NCI-H748 (cell line): ENCODE results near the gene JAK1.
"Not testable (repeated sequence)": the region's sequence is repeated elsewhere in the genome, so short reads cannot be mapped to it uniquely, and the experiment has no call there.

Experiments used
- DNase-seq: peaks from one replicate; lab custom pipeline; 2025; ENCODE audit not compliant: unreplicated experiment; lab: John Stamatoyannopoulos, UW

JAK1 gene

DNA sequence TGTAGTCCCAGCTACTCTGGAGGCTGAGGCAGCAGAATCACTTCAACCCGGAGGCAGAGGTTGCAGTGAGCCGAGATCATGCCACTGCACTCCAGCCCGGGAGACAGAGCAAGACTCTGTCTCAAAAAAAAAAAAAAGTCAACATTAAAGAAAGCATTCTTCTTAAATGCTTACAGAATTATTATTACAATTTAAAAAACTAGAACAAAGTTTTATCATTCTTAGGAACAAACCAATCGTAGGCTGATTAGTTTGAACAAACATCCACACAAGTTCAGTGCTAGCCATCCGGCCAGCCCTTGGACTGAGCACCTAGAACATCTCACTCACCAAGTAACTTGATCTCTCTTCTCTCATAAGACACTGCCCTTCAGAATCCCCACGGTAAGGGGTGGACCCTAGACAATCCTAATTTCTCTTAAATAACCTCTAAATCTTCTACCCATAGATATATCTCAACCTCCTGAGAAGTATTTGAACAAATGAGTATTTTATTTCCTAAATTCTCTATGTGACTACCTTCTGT, 16.0 kb downstream of the JAK1 start:
- no peak for DNase-seq

DNA sequence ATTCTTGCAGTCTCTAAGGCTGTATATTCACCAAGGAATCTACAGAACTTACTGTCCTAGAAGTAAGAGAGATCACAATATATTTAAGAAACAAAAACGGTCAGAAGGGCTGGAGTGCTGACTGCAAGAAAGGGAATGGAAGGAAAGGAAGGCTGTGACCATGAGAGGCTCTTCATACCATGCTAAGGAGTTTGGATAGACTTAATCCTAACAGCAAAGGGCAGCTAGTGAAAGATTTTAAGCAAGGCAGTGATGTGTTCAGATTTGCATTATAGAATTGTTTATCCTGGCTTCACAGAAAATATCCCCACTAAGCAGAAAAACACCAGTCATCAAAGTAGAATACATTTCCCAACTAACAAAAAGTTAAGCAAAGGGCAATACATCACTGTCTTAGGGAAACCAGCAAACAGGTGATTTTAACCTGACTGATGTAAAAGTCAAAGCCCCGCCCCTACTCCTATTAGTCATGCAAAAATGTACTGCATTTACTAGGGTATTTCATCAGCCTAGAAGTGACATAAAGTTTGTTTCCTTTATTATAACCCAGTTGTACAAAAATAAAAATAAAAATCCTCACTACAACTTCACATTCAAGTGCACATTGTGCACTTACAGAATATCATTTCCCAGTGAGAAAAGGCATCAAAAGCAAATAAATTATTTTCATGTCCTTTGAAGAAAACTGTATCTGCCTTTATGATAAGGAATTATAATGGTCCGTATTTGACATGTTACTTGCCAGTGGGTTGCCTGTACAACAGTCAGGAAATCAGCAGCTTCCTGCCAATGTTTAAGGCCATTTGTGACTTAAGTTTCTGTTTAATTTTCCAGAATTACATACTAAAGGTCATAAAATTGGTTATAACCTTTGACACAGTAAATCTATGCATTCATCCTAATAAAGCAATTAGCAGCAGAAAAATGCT, 17.2 kb downstream of the JAK1 start:
- no peak for DNase-seq

DNA sequence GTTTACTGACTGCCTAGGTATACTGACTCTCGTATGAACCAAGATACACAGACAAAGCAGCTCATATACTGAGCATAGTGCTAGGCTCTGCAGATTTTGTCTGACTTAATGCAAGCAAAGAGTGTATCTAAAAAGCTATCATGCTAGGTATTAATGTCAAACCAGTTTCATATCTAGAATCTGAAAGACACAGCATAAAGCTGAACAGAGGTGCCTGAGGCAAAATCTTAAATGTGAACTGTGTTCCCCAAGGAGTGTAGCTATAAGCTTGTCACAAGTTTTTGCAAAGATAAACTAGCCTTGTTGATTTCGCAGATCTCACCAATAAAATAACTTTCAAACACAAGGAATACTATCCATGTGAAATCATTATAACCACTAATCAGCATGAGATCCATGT, 18.1 kb downstream of the JAK1 start:
- DNase-seq, result no peak

DNA sequence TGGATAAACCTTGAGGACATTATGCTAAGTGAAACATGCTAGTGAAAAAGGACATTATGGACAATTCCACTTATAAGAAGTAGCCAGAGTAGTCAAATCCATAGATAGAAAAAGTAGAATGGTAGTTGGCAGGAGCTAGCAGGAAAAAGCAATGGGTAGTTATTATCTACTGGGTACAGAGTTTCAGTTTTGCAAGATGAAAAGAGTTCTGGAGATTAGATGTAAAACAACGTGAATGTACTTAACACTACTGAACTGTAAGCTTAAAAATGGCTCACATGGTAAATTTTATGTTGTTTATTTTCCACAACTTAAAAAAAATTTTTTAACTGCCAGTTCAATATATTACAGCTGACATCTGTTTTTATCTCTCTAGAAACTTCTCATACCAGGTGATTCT, 19.4 kb downstream of the JAK1 start:
- no peak for DNase-seq

- DNase-seq, result no peak
Observed at GRCh38 chr1:64944913-64945312, 21.4 kb downstream of the JAK1 start.

DNA sequence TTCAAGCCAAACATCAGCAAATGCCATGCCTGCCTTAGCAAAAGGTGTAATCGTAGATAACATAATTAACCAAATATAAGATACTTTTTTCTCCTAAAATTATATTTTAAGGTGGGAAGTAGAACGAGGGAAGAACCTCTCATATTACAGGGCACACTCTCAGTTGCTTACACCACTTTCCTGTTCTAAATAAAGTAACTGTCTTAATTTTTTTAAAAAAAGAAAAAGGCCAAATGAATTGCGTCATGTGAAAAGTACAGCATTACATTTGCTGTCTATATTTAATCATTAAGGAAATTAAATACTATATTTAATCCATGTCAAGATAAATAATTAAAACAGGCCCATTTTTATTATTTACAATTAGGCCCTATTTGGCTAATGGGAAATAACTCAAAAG, 23.7 kb downstream of the JAK1 start:
- no peak for DNase-seq

GRCh38 chr1:64942118-64942517, 24.2 kb downstream of the JAK1 start:
- no peak for DNase-seq

- DNase-seq, result no peak
Observed at GRCh38 chr1:64941461-64942117, 24.8 kb downstream of the JAK1 start.

- DNase-seq, result peak; percentile 15
Observed at GRCh38 chr1:64940025-64940424, 26.3 kb downstream of the JAK1 start.

- no peak for DNase-seq
Observed at GRCh38 chr1:64938991-64939390, 27.4 kb downstream of the JAK1 start.

DNA sequence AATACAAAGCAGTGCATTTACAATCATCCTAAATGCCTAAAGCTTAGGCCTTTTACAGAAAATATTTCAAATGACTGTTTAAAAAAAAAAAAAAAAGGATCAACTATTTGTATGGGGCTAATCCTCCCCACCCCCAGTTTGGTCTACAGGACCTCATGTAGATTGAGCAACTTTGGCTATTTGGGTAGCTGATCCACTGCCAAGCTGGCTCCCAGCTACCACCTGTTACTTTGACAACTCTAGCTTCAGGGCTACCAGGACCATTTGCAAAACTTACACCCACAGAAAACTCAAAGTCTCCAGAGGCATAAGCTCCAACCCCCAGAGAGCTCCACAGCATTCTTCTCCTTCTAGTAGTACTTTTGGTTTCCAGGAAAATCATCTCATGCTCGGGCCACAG, 29.4 kb downstream of the JAK1 start:
- no peak for DNase-seq

- no peak for DNase-seq
Observed at GRCh38 chr1:64935551-64936155, 30.7 kb downstream of the JAK1 start.

DNA sequence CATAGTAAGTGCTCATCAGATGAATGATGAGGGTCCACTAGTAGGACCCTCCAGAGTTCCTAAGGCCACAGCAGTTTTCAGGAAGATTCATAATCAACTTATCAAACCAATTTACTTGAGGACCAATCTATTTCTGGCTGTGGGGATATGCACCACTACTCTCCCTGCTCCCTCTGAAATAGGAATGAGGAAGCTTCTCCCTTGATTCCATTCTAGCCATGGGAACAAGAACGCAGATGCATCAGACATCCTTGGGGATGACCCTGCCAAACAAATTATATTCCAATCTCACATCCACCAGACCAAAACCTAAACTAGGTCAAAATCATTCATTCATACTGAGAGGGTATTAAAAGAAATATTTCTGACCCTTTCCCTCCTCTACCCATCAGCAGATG, 31.5 kb downstream of the JAK1 start:
- no peak for DNase-seq

GRCh38 chr1:64934115-64934877, 32.1 kb downstream of the JAK1 start:
- DNase-seq, result no peak

DNA sequence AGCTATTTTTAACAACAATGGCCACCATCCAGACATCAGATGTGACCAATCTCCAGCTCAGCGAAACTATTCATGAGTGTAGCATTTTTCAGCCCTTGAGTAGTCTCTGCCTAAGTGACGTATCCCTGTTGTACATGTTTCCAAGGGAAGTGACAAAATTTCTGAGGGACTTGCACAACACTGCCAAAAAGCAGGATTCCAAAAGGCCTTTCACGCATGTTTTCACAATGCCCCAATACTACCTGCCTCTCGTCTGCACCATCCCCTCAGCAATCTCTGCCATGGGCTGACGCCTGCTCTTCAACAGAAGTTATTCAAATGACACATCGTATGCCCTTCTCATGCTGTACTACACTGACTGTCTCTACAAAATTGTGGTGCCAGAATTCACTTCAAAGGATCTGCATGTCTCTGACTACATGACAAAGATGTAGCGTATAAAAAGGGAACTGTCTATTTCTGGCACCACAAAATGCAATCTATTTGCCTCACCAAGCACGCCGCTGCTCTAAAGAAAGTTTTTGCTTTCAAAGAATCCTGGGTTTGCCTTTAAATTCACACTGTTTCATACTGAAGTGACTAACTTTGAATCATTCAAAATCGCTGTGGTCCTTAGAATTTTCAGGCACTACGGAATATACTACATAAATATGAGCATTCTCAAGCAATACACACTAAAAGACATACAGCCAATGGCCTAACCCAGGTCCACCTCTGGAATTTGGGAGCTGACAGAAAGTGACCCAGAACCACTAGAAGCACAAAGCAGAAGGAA, 32.9 kb downstream of the JAK1 start:
- no peak for DNase-seq

GRCh38 chr1:64932962-64933295, 33.4 kb downstream of the JAK1 start:
- no peak for DNase-seq

DNA sequence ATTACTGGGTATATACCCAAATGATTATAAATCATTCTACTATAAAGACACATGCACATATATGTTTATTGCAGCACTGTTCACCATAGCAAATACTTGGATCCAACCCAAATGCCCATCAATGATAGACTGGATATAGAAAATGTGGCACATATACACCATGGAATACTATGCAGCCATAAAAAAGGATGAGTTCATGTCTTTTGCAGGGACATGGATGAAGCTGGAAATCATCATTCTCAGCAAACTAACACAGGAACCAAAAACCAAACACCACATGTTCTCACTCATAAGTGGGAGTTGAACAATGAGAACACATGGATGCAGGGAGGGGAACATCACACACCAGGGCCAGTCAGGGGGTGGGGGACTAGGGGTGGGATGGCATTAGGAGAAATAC, 35.7 kb downstream of the JAK1 start:
- DNase-seq, result not testable (repeated sequence)

GRCh38 chr1:64929221-64929620, 37.1 kb downstream of the JAK1 start:
- no peak for DNase-seq

- no peak for DNase-seq
Observed at GRCh38 chr1:64928325-64928724, 38.0 kb downstream of the JAK1 start.

DNA sequence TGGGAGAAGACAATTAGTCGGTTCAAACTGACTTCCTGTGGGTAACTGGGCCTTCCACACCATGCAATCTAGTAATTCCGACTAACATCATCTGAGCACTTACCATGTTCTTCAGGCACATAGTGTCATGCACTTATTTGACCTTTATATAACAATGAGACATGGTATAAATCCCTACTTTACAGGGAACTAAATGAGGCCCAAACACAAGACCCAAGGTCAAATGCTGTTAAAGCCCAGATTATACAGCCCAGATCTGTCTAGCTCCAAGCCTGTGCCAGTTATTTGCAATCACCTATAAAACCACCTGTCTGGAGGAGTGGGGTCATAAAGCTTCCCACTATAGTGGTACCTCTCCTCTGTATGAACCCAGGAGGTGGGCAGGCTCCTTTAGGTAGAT, 40.8 kb downstream of the JAK1 start:
- DNase-seq, result no peak
